ENCODE measurements around the gene MADD. TPM values are rescaled to one million over a fixed set of nuclear protein-coding genes. Genes with fewer than 3 reads are reported as not detected.

MADD gene
- total RNA-seq, 1 experiment from 2014 or later, result 132 TPM

DNA sequence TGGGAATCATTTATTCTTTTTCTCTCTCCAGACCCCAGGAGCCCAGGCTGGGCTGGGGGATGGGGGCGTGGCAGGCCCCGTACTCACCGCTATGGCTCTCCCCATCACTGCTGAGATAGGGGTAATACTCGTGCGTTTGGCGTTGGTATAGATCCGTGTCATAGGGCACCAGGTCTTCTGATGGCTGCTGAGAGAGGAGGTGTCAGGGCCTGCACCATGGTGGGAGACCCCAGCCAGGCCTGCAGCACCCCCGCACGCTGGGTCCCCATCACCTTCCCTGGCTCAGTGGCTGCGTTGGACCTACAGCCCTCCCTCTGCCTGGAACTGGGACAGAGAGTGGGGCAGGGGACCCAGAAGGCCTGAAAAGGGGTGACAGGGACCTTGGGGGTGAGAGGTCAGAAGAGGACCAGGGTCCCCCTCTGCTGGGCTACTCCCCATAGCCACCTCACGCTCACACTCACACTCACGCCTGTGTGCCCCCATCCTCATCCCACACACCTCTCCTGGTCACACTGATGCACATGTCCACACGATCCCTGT is 105.7 kb downstream of the MADD start:
- H3K27ac ChIP-seq (ENCODE audit: low read depth, low read length, poor library complexity, severe bottlenecking), result no peak overlapping the region
- ChIA-PET CTCF (no interaction called here), POLR2A (ENCODE audit: low non-redundant PET) (no interaction called here)
- TF ChIP-seq EZH2 (IDR thresholded peaks at IDR 0.05; ENCODE audit: borderline replicate concordance, low read depth, low read length, poor library complexity, severe bottlenecking), result no peak
- no peak for TF ChIP-seq CTCF (conservative IDR thresholded peaks at IDR 0.05; ENCODE audit: low read depth, low read length)
- no peaks in the 10 kb centered on the region for H3K36me3 ChIP-seq (ENCODE audit: insufficient read depth, low read length, poor library complexity, severe bottlenecking)
- no peak for DNase-seq (ENCODE audit: low spot score)
- no peaks in the 10 kb centered on the region for H3K9me3 ChIP-seq (ENCODE audit: low read depth, low read length, poor library complexity, severe bottlenecking)
- H3K4me1 ChIP-seq (ENCODE audit: insufficient read depth, low read length, poor library complexity, severe bottlenecking), result no peaks in the 10 kb centered on the region
- no peak overlapping the region for H3K4me3 ChIP-seq (ENCODE audit: low read depth, low read length, poor library complexity, severe bottlenecking)
- intact Hi-C loops (cut with micrococcal nuclease; ENCODE audit: unreplicated experiment), result loop anchor here (2.0 to 10.0 kb wide), 2 partner anchors 241 to 739 kb away; no protein-coding TSS in a partner anchor
- BruUV-seq (replicated peaks), result no TSS peak
- H3K27me3 ChIP-seq (replicated peaks; ENCODE audit: insufficient read depth, low read depth, low read length, poor library complexity), result no peaks in the 10 kb centered on the region

GRCh38 chr11:47376107-47376524 is 106.2 kb downstream of the MADD start:
- H3K27me3 ChIP-seq (replicated peaks; ENCODE audit: insufficient read depth, low read depth, low read length, poor library complexity), result no peaks in the 10 kb centered on the region
- no peaks in the 10 kb centered on the region for H3K4me1 ChIP-seq (ENCODE audit: insufficient read depth, low read length, poor library complexity, severe bottlenecking)
- no peak for DNase-seq (ENCODE audit: low spot score)
- ChIA-PET POLR2A (ENCODE audit: low non-redundant PET) (no interaction called here), CTCF (interaction anchor here (0.6 kb wide), 1 partner anchor 12 kb away, joined by 11 read pairs; no protein-coding TSS in a partner anchor)
- intact Hi-C loops (cut with micrococcal nuclease; ENCODE audit: unreplicated experiment), result loop anchor here (10.0 kb wide), 1 partner anchor 739 kb away; no protein-coding TSS in a partner anchor
- H3K9me3 ChIP-seq (ENCODE audit: low read depth, low read length, poor library complexity, severe bottlenecking), result no peaks in the 10 kb centered on the region
- no TSS peak for BruUV-seq (replicated peaks)
- no peak overlapping the region for H3K4me3 ChIP-seq (ENCODE audit: low read depth, low read length, poor library complexity, severe bottlenecking)
- TF ChIP-seq EZH2 (IDR thresholded peaks at IDR 0.05; ENCODE audit: borderline replicate concordance, low read depth, low read length, poor library complexity, severe bottlenecking) (no peak), CTCF (conservative IDR thresholded peaks at IDR 0.05; ENCODE audit: low read depth, low read length) (no peak)
- H3K27ac ChIP-seq (ENCODE audit: low read depth, low read length, poor library complexity, severe bottlenecking), result no peak overlapping the region
- no peaks in the 10 kb centered on the region for H3K36me3 ChIP-seq (ENCODE audit: insufficient read depth, low read length, poor library complexity, severe bottlenecking)

DNA sequence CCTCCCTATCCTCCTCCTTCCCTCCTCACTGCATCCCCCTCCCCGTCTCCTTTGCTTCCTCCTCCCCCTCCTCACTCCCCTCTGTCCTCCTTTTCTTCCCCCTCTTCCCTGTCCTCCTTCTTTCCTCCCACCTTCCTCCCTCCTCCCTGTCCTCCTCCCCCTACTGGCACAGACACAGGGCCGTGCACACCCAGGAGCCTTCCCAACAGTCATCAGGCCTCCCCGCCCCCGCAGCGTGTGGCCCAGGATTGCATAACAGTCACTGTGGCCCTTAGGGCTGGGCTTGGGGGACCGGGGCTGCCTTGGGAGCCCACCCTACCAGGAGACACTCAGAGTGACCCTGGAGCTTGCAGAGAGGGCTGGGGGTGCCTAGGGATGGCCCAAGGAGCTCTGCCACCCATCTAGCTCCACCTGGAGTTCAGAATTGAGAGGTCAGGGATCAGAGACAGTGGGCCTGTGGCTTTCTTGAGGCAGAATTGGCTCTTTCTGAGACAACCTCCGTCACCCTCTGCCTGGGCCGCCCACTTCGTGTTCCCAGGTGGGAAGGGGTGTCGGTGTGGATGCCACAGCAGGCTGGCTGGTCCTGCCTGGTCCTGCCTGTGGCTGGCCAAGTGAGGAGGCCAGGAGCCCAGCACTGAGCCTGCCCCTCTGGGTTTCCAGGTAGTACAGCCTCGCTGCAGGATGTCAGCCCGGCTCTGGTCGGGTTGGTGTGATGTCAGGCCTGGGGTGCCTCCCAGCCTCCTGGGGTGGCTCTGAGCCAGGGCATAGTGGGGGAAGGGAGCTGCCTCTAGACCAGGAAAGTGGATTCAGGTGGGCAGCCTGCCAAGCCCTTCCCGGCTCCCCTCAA is 106.8 kb downstream of the MADD start:
- CTCF ChIA-PET, result interaction anchor here (0.6 kb wide), 2 partner anchors 12 to 17 kb away, joined by 4 to 11 read pairs; no protein-coding TSS in a partner anchor
- POLR2A ChIA-PET (ENCODE audit: low non-redundant PET), result no interaction called here
- Histone ChIP-seq H3K36me3 (ENCODE audit: insufficient read depth, low read length, poor library complexity, severe bottlenecking) (no peaks in the 10 kb centered on the region), H3K9me3 (ENCODE audit: low read depth, low read length, poor library complexity, severe bottlenecking) (no peaks in the 10 kb centered on the region), H3K27me3 (replicated peaks; ENCODE audit: insufficient read depth, low read depth, low read length, poor library complexity) (no peaks in the 10 kb centered on the region), H3K4me3 (ENCODE audit: low read depth, low read length, poor library complexity, severe bottlenecking) (no peak overlapping the region), H3K27ac (ENCODE audit: low read depth, low read length, poor library complexity, severe bottlenecking) (no peak overlapping the region), H3K4me1 (ENCODE audit: insufficient read depth, low read length, poor library complexity, severe bottlenecking) (no peaks in the 10 kb centered on the region)
- no peak for DNase-seq (ENCODE audit: low spot score)
- BruUV-seq (replicated peaks), result no TSS peak
- intact Hi-C loops (cut with micrococcal nuclease; ENCODE audit: unreplicated experiment), result loop anchor here (10.0 kb wide), 1 partner anchor 738 kb away; no protein-coding TSS in a partner anchor
- TF ChIP-seq CTCF (conservative IDR thresholded peaks at IDR 0.05; ENCODE audit: low read depth, low read length) (no peak), EZH2 (IDR thresholded peaks at IDR 0.05; ENCODE audit: borderline replicate concordance, low read depth, low read length, poor library complexity, severe bottlenecking) (no peak)

Data from A673 (cell line).